IMR-90 (cell line): ENCODE results near the gene ARNT2. TPM values are rescaled to one million over a fixed set of nuclear protein-coding genes. Genes with fewer than 3 reads are reported as not detected.
A peak's percentile ranks its signal among the peaks of the same experiment; 100 is the strongest.

Experiments used
- ATAC-seq: fragments of 200-7000 bp; cut with Tn5 transposase; 2 replicates; pipeline ENCODE4 v1.9.1; 2020; ENCODE audit warnings: low read depth, mild to moderate bottlenecking, moderate library complexity
- BruUV-seq: library from RNA; stranded (reverse); fragments of 400-500 nt; replicated peaks from 2 replicates; lab custom pipeline; 2021; lab: Mats Ljungman, UMichigan
- CTCF ChIA-PET: fragments of 300-600 bp; formaldehyde crosslinking; extraction: SDS; loops from one replicate; lab custom pipeline; 2021; ENCODE audit warnings: antibody characterized with exemption; lab: Yijun Ruan, JAX
- POLR2A ChIA-PET: fragments of 300-600 bp; sonication (Branson Sonifier 250); formaldehyde crosslinking; loops from one replicate; lab custom pipeline; 2022; ENCODE audit warnings: antibody characterized with exemption; ENCODE audit not compliant: unreplicated experiment; lab: Charles Lee
- DNase-seq: peaks from one replicate; pipeline ENCODE4 v3.0.0; 2013
- H2AFZ ChIP-seq: replicated peaks from 2 replicates; pipeline ENCODE3; 2013; ENCODE audit warnings: low read length, mild to moderate bottlenecking; ENCODE audit not compliant: poor library complexity
- H2AK5ac ChIP-seq: 2 replicates; pipeline ENCODE4 v1.6.1; 2013; ENCODE audit warnings: low read depth, low read length, inconsistent platforms
- H2AK9ac ChIP-seq: replicated peaks from 2 replicates; pipeline ENCODE3; 2013; ENCODE audit warnings: mild to moderate bottlenecking, low read depth, low read length, moderate library complexity; ENCODE audit not compliant: poor library complexity
- H2BK120ac ChIP-seq: 2 replicates; pipeline ENCODE4 v1.6.1; 2013; ENCODE audit warnings: low read depth, low read length, inconsistent platforms
- H2BK15ac ChIP-seq: 3 replicates; pipeline ENCODE4 v1.6.1; 2013; ENCODE audit warnings: low read depth, low read length, inconsistent platforms
- H2BK20ac ChIP-seq: 2 replicates; pipeline ENCODE4 v1.6.1; 2013; ENCODE audit warnings: low read depth, mild to moderate bottlenecking, inconsistent platforms, low read length, moderate library complexity
- H2BK5ac ChIP-seq: 2 replicates; pipeline ENCODE4 v1.6.1; 2013; ENCODE audit warnings: mild to moderate bottlenecking, low read depth, low read length, inconsistent platforms; ENCODE audit not compliant: poor library complexity, severe bottlenecking
- H3K14ac ChIP-seq: replicated peaks from 2 replicates; pipeline ENCODE4 v1.6.1; 2013; ENCODE audit warnings: low read depth, low read length, inconsistent platforms
- H3K18ac ChIP-seq: 2 replicates; pipeline ENCODE4 v1.6.1; 2013; ENCODE audit warnings: low read depth, low read length, control low read depth
- H3K23ac ChIP-seq: 2 replicates; pipeline ENCODE4 v1.6.1; 2013; ENCODE audit warnings: low read depth, low read length, inconsistent platforms
- H3K27ac ChIP-seq: 2 replicates; pipeline ENCODE4 v1.5.1; 2013; ENCODE audit warnings: mild to moderate bottlenecking, control low read depth, low read length; ENCODE audit not compliant: insufficient read depth
- H3K27me3 ChIP-seq: 2 replicates; pipeline ENCODE4 v1.6.1; 2013; ENCODE audit warnings: low read length; ENCODE audit not compliant: control insufficient read depth, insufficient read depth
- H3K36me3 ChIP-seq: 2 replicates; pipeline ENCODE4 v1.6.1; 2013; ENCODE audit warnings: low read length, mixed read lengths; ENCODE audit not compliant: control insufficient read depth, insufficient read depth
- H3K4ac ChIP-seq: 2 replicates; pipeline ENCODE4 v1.6.1; 2013; ENCODE audit warnings: low read depth, low read length, inconsistent platforms
- H3K4me1 ChIP-seq: 2 replicates; pipeline ENCODE4 v1.6.1; 2013; ENCODE audit warnings: low read length, mixed read lengths; ENCODE audit not compliant: control insufficient read depth, insufficient read depth
- H3K4me2 ChIP-seq: 2 replicates; pipeline ENCODE4 v1.6.1; 2013; ENCODE audit warnings: low read depth, mild to moderate bottlenecking, control low read depth, low read length, moderate library complexity
- H3K4me3 ChIP-seq: 2 replicates; pipeline ENCODE4 v1.5.1; 2013; ENCODE audit warnings: low read depth, mild to moderate bottlenecking, control low read depth, low read length, moderate library complexity; ENCODE audit not compliant: insufficient read depth
- H3K56ac ChIP-seq: 2 replicates; pipeline ENCODE4 v1.6.1; 2013; ENCODE audit warnings: low read length, inconsistent platforms; ENCODE audit not compliant: insufficient read depth; ENCODE audit errors: extremely low read depth
- H3K79me1 ChIP-seq, 2 experiments: 2 replicates each; pipeline ENCODE4 v1.6.1; 2013; ENCODE audit warnings: low read length in 2 of 2, inconsistent platforms in 1 of 2, low read depth in 1 of 2
- H3K9ac ChIP-seq: 2 replicates; pipeline ENCODE4 v1.6.1; 2013; ENCODE audit warnings: low read depth, low read length, control low read depth
- H3K9me1 ChIP-seq: 2 replicates; pipeline ENCODE4 v1.6.1; 2013; ENCODE audit warnings: low read length, inconsistent platforms; ENCODE audit not compliant: insufficient read depth
- H3K9me3 ChIP-seq: 2 replicates; pipeline ENCODE4 v1.6.1; 2013; ENCODE audit warnings: low read length; ENCODE audit not compliant: control insufficient read depth, insufficient read depth
- H4K20me1 ChIP-seq: 2 replicates; pipeline ENCODE4 v1.6.1; 2013; ENCODE audit warnings: low read length, inconsistent platforms; ENCODE audit not compliant: insufficient read depth
- H4K5ac ChIP-seq: 2 replicates; pipeline ENCODE4 v1.6.1; 2013; ENCODE audit warnings: mild to moderate bottlenecking, low read depth, low read length, control low read depth
- H4K8ac ChIP-seq, 2 experiments: 2 replicates each; pipeline ENCODE4 v1.6.1; 2013; ENCODE audit warnings: low read depth in 2 of 2, low read length in 2 of 2, control low read depth in 1 of 2, inconsistent platforms in 1 of 2
- H4K91ac ChIP-seq: 2 replicates; pipeline ENCODE4 v1.6.1; 2013; ENCODE audit warnings: low read depth, low read length, inconsistent platforms; ENCODE audit not compliant: insufficient read depth
- MXI1 ChIP-seq: IDR thresholded peaks from 2 replicates; pipeline ENCODE4 v1.6.1; 2012; ENCODE audit warnings: low read depth, mild to moderate bottlenecking, low read length, moderate library complexity, borderline replicate concordance
- WGBS, 2 experiments: methylation state at CpG; one replicate each; pipeline versions ENCODE4 v1.1.5 to v1.1.7; 2013; ENCODE audit warnings: missing lambda C conversion rate in 2 of 2; ENCODE audit not compliant: insufficient read length in 1 of 2; ENCODE audit errors: extremely low coverage in 2 of 2; 5-methylcytosine and 5-hydroxymethylcytosine counted together
- dilution Hi-C: fragments of 300-500 bp; cut with HindIII; formaldehyde crosslinking; loops from one replicate; pipeline ENCODE4 v1.14.3; 2018; ENCODE audit warnings: low sequenced_read_pairs; ENCODE audit not compliant: unreplicated experiment
- in situ Hi-C: fragments of 300-500 bp; cut with MboI; formaldehyde crosslinking; loops from 3 replicates; pipeline ENCODE4 v1.14.3; 2019; ENCODE audit warnings: low sequenced_read_pairs, inconsistent platforms, mixed read lengths
- intact Hi-C: fragments of 100-400 bp; cut with micrococcal nuclease; formaldehyde crosslinking; loops from 2 replicates; pipeline ENCODE4 v1.10.0; 2022
- polyA plus RNA-seq, 3 experiments: library from polyadenylated mRNA; depleted of rRNA; stranded (reverse); fragments of >200 nt; gene quantifications; 2 replicates each; pipeline ENCODE4 v1.2.3, GENCODE V29; 2012; ENCODE audit warnings: low replicate concordance in 1 of 3
- total RNA-seq: library from RNA; depleted of rRNA; stranded (reverse); fragments of >200 nt; gene quantifications from 2 replicates; pipeline ENCODE4 v1.2.3, GENCODE V29; 2012

The ARNT2 gene
- total and polyA plus RNA-seq, 2 of the 4 experiments (the other 2 are of a cell fraction), result 18.2 to 19.0 TPM

DNA sequence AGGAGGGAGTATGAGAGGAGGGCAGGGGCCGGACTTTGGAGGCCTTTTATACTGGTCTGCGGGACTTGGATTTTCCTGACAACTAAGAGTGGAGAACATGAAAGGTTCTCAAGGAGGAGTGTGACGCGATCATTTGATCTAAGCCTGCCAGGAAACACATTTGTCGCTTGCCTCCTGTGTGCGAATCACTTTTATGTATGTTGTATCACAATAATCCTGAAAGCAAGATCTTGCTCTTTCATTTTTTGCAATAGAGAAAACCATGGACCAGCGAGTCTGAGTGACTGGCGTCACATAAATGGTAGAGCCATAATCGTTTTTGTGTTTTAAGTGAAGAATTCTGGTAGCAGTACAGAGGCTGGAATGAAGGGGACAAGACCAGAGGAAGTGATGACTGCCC lies 100.7 kb downstream of the ARNT2 start:
- peaks cover 26% of the 10 kb centered on the region for H3K4me1 ChIP-seq
- no peak overlapping the region for H2AFZ ChIP-seq
- H4K20me1 ChIP-seq, result no peaks in the 10 kb centered on the region
- H2AK9ac ChIP-seq, result no peak overlapping the region
- ChIA-PET POLR2A (no interaction called here), CTCF (interaction anchor here (2.4 kb wide), 1 partner anchor 49 kb away, joined by 5 read pairs; no protein-coding TSS in a partner anchor)
- H3K4me2 ChIP-seq, result no peak overlapping the region
- peak overlapping the region; percentile 86 for H2BK20ac ChIP-seq
- H3K36me3 ChIP-seq, result peaks cover 12% of the 10 kb centered on the region; the same call in 1 of the 2 replicates
- no peak overlapping the region for H3K23ac ChIP-seq
- H3K14ac ChIP-seq, result peak overlapping the region; percentile 65
- peak overlapping the region; percentile 88; the same call in 1 of the 2 replicates for H2AK5ac ChIP-seq
- H4K91ac ChIP-seq, result peak overlapping the region; percentile 80
- H3K79me1 ChIP-seq, result peaks cover 15 to 45% of the 10 kb centered on the region in 2 experiments
- H2BK15ac ChIP-seq, result peak overlapping the region; percentile 99; the same call in 2 of the 3 replicates
- H4K5ac ChIP-seq, result no peak overlapping the region
- H2BK120ac ChIP-seq, result peak overlapping the region; percentile 92
- H3K4ac ChIP-seq, result peak overlapping the region; percentile 69
- no peak overlapping the region for H2BK5ac ChIP-seq
- dilution Hi-C loops, result no loop called here
- no peak overlapping the region for H3K56ac ChIP-seq
- BruUV-seq, result no TSS peak
- no peak for TF ChIP-seq MXI1
- intact Hi-C loops, result loop anchor here (5.0 kb wide), 1 partner anchor 48 kb away; no protein-coding TSS in a partner anchor
- DNase-seq, result no peak
- peak overlapping the region; percentile 24 to 33; a peak in 1 of 4 replicates for H4K8ac ChIP-seq
- 100% methylated on average over 3 of the region's 9 CpGs; no CpG with 5 or more reads in 1 of the 2 experiments for WGBS, 2 experiments
- H3K9me3 ChIP-seq, result peaks cover 6% of the 10 kb centered on the region; the same call in 1 of the 2 replicates
- no peaks in the 10 kb centered on the region for H3K27me3 ChIP-seq
- no peak overlapping the region for H3K9ac ChIP-seq
- ATAC-seq, result no peak
- no peak overlapping the region for H3K18ac ChIP-seq
- H3K27ac ChIP-seq, result no peak overlapping the region
- H3K4me3 ChIP-seq, result no peak overlapping the region
- peaks cover 39% of the 10 kb centered on the region for H3K9me1 ChIP-seq
- in situ Hi-C loops, result no loop called here
